DND-41 (cell line): Measurements from ENCODE around the gene ZDHHC11.
"Not testable (repeated sequence)": the region's sequence is repeated elsewhere in the genome, so short reads cannot be mapped to it uniquely, and the experiment has no call there.

Experiments
- EZH2 ChIP-seq: IDR thresholded peaks from 3 replicates; pipeline ENCODE4 v1.6.1; 2012; ENCODE audit warnings: borderline replicate concordance, low read depth, mild to moderate bottlenecking, moderate library complexity, low read length, inconsistent platforms; ENCODE audit not compliant: severe bottlenecking
- TF ChIP-seq, protein P1 (sequence below): IDR thresholded peaks from 2 replicates; pipeline ENCODE4 v1.5.1; 2012; ENCODE audit warnings: borderline replicate concordance, low read length, moderate library complexity, mild to moderate bottlenecking; ENCODE audit not compliant: poor library complexity, severe bottlenecking; ENCODE audit errors: extremely low read depth

DNA sequence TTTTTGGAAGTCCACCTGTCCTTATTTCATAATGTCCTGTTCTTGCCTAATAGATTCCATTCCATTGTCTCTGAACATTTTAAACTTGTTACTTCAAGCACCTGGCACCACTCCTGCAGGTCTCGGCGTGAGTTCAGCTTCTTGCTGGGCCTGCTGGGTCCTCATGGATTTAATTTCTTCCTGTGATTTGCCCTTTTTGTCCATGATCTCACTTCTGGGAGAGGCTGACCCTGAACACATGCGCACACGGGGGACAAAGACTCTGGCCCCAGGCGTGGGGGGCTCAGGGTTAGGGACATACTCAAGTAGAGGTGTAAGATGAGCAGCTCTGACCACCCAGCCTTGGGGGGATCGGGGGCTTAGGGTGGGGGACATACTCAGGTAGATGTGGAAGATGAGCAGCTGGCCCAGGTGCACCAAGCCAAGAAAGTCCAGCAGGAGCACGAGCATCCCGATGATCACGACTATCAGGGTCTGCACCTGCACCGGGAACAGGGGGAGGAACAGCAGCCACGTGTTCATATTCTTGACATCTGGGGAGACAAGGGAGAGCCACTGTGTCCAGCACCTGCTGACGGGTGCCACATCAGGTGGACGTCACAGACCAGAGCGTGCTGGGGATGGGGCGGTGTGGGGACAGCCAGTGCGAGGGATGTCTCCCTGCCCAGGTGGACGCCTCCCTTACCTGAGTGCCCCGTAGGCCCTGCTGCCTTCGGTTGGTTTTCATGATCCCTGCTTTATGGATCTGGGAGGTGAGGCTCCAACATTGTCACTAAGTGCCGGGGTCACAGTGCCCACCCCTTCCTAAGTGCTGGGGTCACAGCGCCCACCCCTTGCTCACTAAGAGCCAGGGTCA lies 10.4 kb downstream of the ZDHHC11 start:
- TF ChIP-seq, protein P1, sequence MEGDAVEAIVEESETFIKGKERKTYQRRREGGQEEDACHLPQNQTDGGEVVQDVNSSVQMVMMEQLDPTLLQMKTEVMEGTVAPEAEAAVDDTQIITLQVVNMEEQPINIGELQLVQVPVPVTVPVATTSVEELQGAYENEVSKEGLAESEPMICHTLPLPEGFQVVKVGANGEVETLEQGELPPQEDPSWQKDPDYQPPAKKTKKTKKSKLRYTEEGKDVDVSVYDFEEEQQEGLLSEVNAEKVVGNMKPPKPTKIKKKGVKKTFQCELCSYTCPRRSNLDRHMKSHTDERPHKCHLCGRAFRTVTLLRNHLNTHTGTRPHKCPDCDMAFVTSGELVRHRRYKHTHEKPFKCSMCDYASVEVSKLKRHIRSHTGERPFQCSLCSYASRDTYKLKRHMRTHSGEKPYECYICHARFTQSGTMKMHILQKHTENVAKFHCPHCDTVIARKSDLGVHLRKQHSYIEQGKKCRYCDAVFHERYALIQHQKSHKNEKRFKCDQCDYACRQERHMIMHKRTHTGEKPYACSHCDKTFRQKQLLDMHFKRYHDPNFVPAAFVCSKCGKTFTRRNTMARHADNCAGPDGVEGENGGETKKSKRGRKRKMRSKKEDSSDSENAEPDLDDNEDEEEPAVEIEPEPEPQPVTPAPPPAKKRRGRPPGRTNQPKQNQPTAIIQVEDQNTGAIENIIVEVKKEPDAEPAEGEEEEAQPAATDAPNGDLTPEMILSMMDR: not testable (repeated sequence)
- not testable (repeated sequence) for TF ChIP-seq EZH2
